ENCODE results near the gene DSTN. TPM values are rescaled to one million over a fixed set of nuclear protein-coding genes. Genes with fewer than 3 reads are reported as not detected.
A peak's percentile ranks its signal among the peaks of the same experiment; 100 is the strongest.
"Not testable (repeated sequence)": the region's sequence is repeated elsewhere in the genome, so short reads cannot be mapped to it uniquely, and the experiment has no call there.

Gene DSTN
- polyA plus RNA-seq, 10 donors, result 200 to 336 (median 278) TPM

DNA sequence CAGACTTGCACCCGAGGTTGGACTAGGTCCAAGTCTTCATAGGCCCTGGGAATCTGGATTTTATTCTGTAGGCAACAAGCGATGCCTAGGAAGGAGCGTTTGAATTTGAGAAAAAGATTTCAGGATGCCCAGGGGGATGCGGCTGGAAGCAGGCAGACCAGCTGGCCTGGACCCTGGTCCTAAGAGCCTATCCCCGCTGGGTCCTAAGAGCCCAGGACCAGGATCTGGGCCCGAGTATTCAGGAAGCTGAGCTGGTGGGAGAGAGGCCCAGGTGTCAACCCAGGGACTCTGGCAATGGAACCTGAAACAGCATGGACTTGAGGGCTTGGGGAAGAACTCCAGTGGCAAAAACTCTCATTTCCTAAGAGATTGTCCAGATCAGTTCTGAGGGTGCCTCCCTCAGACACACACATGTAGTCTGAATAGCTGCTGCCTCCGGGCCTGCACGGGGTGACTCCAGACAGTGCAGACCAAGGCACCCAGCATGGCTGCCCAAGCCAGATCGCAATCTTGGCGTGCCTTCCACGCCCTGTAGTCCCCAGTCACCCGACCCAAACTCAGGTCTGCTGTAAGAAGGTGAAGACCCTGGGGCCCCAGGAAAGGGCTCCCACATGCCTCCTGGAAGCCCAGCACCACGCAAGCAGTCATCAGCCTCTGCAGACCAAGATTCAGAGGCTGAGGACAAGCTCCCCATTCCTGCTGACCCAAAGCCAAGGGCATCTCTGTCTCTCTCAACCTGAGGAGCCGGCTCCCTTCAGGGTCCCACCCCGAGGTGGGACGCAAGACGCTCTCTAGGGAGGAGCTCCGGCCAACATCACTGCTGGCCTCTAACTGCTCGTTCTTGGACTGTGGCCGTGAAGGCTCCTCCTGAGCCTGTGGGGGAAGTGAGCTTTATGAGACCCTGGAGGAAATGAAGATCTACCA lies 77.8 kb downstream of the DSTN start:
- peak in 1 of 3 donors; percentile 58 for DNase-seq

DNA sequence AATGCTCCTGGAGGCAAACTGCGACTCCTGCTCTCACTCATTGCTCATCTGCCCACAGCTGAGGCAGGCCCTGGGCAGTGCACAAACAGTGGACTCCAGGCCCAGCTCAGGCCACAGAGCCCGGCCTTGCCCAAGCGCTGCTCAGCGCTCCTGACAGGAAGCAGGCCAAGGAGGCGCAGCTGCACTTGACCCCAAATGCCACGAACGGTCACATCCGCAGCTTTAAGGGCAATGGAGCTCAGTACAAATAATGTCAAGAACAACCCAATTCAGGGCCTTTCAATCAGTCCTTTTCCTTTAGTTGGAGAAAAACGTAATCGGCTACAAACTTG lies 78.4 kb downstream of the DSTN start:
- DNase-seq, result no peak

DNA sequence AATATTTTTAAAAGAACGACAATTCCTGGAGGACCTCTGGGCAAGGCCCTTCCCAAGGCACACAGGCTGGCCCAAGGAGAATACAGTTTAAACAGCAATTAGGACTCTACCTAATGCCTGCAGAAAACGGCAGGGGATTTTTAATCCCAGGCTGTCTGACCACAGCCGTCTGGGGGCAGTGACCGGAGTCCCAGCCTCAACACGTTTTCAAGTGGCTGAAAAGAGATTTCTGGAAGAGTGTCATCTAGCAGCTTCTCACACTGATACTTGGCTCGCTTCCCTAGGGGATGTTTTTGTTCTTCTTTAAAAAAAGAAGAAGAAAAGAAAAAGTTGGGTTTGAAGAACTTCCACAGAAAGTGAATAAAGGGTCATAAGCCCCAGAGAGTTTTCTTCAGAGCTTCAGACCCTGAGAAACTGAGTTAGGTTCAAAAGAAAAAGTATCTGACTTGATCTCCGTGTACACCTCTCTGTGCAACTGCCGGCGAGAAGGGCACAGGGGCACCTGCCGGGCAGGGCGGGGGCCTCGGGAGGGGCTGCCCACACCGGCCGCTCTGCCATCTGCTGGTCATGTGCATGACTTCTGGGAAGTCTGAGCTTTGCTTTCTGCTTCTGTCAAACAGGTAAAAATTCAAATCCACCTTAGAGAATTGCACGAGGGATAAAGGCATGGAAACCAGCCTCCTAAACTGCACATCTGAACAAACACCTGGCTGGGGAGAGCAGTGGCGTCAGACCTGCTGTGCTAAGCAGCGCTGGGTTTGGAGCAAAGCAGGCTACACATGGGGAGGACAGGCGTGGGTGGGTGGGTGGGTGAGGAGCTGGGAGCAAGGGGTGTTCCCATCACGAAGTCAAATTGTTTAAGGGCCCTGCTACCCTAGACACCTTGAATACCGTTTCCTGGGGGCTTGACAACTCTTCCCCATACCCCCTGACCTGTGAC lies 79.2 kb downstream of the DSTN start:
- DNase-seq, result no peak

DNA sequence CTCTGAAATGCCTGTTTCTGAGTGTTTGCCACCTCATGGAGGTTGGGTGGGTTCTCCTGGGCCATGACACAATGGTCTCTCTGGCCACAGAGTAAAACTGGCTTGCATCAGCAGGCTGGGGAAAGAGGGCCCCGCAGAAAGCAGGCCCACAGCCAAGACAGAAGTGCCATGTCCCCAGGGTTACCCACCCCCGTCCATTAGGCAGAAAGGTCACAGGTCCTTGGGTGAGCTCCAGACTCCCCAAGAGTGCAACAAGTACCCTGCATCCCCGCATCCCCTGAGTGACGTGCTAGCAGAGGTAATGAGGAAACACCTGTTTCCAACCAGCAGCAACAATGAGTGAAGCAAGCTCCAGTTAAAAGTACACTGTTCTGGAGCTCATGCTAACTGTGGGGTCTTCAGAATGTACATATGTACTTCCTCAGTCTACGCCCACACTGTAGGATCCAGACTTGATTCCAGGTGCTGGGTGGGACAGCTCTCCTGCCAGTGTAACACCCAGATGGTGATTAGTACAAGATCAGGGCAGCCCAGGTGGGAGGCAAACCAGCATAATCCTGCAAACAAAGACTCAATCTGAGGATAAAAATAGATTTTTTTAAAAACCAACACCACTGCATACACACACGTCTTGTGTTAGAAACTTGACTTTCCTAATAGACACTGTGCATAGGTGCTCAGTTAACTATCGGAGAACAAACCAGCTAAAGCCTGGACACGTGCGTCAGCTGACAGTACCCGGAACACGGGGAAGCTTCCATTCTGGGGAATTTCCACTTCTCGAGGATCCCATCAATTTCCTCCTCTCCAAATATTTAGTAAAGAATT lies 80.6 kb downstream of the DSTN start:
- DNase-seq, result no peak

DNA sequence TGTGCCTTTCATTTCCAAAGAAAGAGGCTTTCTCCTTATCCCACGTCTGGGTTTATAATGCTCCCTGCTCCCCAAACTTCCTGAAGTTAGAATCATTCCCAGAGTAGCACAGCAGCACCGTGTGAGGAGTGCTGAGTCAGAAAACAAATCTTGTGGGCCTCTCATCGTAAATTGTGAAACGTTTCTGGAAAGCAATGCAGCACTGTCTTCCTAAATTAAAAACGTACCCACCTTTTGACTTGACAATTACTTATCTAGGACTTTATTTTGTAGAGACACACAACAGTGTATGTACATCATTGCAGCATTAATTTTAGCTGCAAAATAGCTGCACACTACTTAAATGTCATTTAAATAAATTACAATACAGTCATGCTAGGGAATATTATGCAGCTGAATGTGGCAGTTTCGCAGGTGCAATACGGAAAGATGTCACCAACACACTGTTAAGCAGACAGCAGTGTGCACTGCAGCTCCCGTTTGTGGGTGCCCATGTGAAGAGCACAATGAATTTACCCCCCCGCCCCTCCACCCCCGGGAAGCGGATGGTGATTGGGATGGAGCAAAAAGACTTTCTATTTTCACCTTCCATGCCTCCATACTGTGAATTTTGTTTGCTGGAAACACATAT lies 81.4 kb downstream of the DSTN start:
- no peak for DNase-seq

DNA sequence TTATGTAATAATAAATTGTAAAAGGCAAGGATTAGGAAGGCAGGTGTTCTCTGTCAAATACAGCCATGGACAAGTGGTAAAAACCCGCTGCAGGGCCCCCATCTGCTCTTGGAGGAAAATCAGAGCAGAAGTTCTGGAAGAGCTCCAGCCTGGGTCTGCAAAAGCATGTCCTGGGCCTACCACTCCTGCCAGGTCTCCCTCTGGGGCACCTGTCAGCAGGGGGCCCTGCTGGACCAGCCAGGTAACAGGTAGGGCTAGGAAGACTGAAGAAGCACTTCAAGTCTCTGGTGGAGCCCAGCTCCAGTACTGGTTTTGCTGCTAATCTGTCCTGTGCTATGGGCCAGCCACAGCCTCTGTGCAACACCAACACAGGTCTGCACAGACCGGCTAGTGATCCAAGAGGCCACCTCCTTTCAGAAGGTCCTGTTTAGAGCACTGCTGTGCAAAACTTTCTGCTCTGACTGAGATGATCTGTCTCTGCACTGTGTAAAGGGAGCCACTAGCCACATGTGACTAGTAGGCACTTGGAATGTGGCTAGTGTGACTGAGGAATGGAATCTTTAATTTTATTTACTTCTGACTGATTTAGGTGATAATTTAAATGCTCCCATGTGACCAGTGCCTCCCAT lies 82.0 kb downstream of the DSTN start:
- DNase-seq, result no peak

DNA sequence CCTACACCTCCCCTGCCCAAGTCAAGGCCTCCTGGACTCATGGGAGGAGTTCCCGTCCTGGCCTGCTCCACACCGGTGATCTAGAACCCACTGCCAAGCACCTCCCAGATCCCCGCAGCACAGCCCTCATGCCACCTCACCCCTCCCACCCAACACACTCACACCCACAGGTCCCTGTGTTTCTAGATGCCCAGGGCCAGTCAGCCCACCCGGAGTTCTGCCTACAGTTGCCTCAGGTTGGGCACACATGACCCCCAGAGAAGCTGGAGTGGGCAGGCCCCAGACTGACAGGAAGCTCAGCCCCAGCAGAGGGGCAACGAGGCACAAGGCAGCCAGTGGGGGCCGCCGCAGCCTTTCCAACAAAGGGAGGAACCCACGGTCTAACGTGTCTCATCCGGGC lies 82.5 kb downstream of the DSTN start:
- no peak for DNase-seq

DNA sequence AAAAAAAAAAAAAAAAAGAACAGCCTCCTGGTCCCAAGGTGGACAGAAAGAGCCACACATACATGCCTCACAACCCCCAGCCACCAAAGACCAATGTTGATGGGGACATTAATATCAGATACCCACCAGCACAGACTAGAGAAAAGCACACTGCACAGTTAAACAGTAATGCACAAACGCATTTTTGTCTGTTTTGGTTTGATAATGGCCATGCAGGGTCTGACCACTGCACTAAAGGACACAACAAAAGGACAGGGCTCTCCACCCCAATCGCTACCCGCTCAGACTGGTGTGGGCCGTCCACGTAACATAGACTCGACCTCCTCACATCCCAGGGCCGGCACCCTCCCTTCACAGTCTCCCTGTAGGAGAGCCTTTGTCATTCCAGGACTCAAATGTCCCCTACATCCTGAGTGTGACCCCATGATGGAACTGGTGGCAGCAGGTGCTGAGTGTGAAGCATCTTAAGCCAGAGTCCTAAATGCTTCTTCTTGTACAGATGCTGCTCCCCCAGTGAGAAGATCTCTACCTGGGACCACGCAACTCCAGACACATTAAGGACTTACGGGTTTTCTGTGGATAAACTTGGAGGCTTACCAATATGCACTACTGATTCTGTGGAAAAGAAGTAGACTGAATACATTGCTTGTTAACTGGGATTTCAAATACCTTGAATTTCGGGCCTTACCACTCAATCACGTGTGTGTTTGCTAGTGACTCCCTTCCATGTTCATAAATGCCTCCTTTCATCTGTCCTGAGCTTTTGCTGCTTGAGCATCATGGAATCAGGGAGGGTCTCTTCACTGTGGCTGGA lies 84.2 kb downstream of the DSTN start:
- DNase-seq, result no peak

DNA sequence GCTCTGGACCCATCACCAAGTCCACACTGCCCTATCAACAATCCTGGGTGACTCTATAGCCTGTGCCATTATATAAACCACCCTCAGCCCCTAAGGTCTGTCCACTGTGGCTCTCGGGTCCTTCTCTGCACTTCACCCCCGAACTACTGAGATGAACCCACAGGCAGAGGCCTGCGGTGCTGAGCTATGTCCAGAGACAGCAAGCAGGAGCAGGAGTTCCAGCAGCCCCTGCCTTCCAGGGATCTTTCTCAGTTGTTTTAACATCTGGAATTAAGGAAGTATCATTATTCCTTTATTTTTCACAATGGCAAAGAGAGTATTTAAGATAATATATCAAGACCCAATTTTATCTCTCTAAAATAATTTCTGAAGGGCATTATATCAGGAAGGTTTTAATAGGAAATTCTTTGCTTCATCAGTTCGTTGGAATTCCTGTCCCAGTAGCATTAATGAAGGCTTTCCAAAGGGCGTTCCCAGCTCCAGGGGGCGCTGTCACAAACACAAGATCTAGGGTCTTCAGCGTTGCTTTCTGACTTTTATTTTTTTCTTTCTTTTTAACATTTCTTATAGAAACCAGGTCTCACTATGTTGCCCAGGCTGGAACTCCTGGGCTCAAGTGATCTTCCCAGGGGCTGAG lies 84.9 kb downstream of the DSTN start:
- DNase-seq, result peak in 1 of 3 donors; percentile 61

DNA sequence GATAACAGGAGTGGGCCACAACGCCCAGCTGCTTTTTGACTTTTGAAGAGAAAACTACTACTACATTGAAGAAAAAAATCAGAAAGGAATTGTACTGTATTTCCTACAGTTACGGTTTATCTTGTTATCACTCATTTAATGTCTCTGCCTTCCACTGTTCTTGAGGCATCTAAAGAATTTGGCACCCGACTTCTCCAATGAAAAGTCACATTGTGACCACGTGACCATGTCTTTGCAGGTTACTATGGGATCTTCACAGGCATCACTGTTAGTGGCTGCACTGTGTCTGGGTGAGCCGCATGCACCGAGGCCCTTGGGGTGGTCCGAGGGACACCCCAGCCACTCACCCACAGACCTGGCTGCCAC lies 85.4 kb downstream of the DSTN start:
- DNase-seq, result no peak

DNA sequence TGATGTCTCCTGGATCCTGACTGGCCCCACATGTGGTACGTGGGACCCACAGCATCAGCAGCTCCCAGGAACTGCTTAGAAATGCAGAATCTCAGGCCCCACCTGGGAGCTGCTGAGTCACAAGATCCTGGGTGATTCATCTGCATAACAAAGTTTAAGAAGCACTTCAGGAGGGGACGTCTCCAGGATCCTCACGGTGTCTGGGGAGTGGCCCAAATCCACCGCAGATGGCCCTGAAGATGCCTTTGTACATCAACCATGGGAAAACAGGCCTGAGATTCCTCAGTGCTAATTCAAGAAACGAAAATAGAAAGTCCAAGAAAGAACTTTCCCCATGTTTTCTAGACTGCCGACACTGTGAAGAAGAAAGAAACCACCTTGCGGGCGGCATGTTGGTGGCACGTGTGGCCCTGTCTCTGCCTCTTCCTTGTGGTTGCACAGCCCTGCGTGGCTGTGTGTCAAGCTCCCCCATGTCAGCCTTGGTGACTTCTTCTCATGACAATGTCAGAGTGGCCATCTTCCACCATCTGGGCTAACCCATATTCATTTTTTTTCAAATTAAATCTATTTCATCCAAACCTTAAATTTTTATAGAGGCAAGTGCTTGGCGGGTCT lies 86.1 kb downstream of the DSTN start:
- DNase-seq, result no peak

DNA sequence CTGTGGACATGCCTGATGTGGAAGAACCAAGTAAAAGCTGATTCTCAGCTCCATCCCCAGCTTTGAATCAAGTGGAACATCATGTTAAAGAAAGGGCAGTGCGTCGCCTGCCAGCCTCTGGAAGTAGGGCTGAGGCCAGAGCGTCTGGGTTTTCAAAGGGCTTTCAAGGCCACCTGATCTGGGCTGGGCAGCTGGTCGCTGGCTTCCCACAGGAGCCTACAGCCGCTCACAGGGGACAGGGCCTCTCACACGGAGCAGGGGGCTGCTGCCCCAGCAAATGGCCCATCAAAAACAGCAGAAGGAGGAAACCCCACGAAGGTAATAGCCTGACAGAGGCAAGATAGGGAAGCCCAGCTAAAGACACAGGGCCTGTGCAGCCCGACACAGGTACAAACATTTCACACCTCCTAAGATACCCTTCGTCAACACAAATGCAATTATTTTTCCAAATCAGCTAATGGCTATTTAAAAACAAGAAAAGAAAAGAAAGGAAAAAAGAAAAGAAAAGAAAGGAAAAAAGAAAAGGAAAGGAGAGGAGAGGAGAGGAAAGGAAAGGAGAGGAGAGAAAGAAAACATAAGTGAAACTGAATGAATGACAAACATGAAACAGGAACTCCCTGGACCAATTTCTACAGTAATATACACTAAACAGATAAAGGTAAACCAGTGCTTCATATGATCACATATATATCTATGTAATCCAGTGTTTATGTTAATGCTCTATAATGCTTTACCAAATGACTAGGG lies 87.4 kb downstream of the DSTN start:
- DNase-seq, result no peak

DNA sequence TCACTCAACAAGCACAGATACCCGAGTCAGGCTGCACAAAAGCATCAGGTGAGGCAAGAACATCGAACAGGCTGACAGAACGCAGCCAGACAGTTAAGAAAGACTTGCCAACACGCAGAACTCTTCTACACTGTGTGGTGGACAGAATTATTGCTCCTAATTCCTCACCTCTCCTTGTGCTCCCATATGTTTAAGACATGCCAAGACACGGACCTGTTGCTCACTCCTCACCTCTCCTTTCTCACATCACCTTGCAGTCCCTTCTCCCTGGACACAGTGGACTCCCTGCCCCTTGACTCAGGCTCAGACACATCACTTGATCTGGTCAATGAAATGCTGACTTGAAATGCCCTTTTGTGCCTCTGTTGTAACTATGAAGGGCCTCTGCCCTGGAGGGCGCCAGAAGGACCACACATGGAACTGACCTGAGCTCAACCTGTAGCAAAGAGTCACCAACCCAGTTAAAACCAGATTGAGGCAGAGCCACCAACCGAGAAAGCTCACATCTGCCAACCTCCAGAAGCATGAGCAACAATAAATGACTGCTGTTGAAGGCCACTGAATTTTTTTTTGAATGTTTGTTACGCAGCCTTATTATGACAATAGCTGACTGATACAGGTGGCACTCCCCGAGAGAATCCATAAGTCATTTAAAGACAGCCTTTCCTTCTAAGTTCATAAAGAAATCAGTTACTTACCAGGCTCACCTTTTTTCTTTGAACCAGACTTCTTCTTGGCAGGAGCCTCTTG lies 88.2 kb downstream of the DSTN start:
- no peak for DNase-seq

DNA sequence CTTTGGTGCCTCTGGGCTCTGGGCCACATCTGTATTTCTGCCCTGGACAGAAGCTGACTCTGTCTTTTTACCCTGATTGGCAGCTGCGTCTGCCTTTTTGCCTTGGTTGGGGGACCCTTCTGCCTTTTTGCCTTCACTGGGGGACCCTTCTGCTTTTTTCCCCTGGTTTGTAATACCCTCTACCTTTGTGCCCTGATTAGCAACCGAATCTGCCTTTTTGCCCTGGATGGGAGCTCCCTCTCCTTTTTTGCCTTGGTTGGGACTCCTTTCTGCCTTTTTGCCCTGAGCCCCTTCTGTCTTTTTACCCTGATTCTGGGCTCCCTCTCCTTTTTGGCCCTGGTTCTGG lies 88.7 kb downstream of the DSTN start:
- no peak for DNase-seq

DNA sequence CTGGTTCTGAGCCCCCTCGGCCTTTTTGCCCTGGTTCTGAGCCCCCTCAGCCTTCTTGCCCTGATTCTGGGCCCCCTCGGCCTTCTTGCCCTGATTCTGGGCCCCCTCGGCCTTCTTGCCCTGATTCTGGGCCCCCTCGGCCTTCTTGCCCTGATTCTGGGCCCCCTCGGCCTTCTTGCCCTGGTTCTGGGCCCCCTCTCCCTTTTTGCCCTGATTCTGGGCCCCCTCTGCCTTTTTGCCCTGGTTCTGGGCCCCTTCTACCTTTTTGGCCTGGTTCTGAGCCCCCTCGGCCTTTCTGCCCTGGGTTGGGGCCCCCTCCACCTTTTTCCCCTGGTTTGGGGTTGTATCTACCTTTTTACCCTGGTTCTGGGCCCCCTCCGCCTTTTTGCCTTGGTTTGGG lies 89.5 kb downstream of the DSTN start:
- not testable (repeated sequence) for DNase-seq
